Natural killer cell (primary cell): ENCODE results near the gene USP44. TPM values are rescaled to one million over a fixed set of nuclear protein-coding genes. Genes with fewer than 3 reads are reported as not detected.
"Not testable (repeated sequence)": the region's sequence is repeated elsewhere in the genome, so short reads cannot be mapped to it uniquely, and the experiment has no call there.

ENCODE experiments used
- ATAC-seq, 3 donors: fragments of 150-1000 bp in 2 of 3; fragments of 200-7000 bp in 1 of 3; cut with Tn5 transposase; 1 replicate in 1 of 3; 2 replicates in 2 of 3; pipeline ENCODE4 v1.10.0; 2021; ENCODE audit warnings: mild to moderate bottlenecking in 2 of 3, moderate library complexity in 2 of 3
- DNase-seq, 2 donors: peaks; one replicate each; pipeline versions ENCODE4 v3.0.0 to v3.0.0-alpha.2; 2013 to 2021; ENCODE audit warnings: mixed read lengths in 1 of 2
- H3K27ac ChIP-seq: one replicate; pipeline ENCODE4 v1.5.1; 2013; ENCODE audit warnings: mild to moderate bottlenecking, low read length
- H3K27me3 ChIP-seq: one replicate; pipeline ENCODE4 v1.6.1; 2013; ENCODE audit warnings: low read length; ENCODE audit not compliant: control insufficient read depth, insufficient read depth
- H3K36me3 ChIP-seq: one replicate; pipeline ENCODE4 v1.6.1; 2013; ENCODE audit warnings: low read length; ENCODE audit not compliant: control insufficient read depth, insufficient read depth
- H3K4me1 ChIP-seq: one replicate; pipeline ENCODE4 v1.6.1; 2013; ENCODE audit warnings: low read length; ENCODE audit not compliant: control insufficient read depth, insufficient read depth
- H3K4me3 ChIP-seq: one replicate; pipeline ENCODE4 v1.5.1; 2013; ENCODE audit warnings: low read length
- H3K9me3 ChIP-seq: one replicate; pipeline ENCODE4 v1.6.1; 2013; ENCODE audit warnings: low read length; ENCODE audit not compliant: control insufficient read depth, insufficient read depth
- H3K27ac Mint-ChIP-seq, 2 donors: one replicate each; pipeline ENCODE4 v1.8.0; 2022; ENCODE audit warnings: mild to moderate bottlenecking in 2 of 2, mixed read lengths in 2 of 2, moderate library complexity in 1 of 2
- H3K27me3 Mint-ChIP-seq, 2 donors: one replicate each; pipeline ENCODE4 v1.8.0; 2022; ENCODE audit warnings: low read depth in 2 of 2, mixed read lengths in 2 of 2
- H3K36me3 Mint-ChIP-seq: one replicate; pipeline ENCODE4 v1.8.0; 2022; ENCODE audit warnings: mixed read lengths
- H3K4me1 Mint-ChIP-seq, 2 donors: one replicate each; pipeline ENCODE4 v1.8.0; 2022; ENCODE audit warnings: mixed read lengths in 2 of 2
- H3K4me3 Mint-ChIP-seq: one replicate; pipeline ENCODE4 v1.8.0; 2022; ENCODE audit warnings: mild to moderate bottlenecking, moderate library complexity, mixed read lengths
- H3K9me3 Mint-ChIP-seq, 2 donors: one replicate each; pipeline ENCODE4 v1.8.0; 2022; ENCODE audit warnings: mixed read lengths in 2 of 2
- CTCF ChIP-seq: fragments of 200-600 bp; IDR thresholded peaks from one replicate; pipeline ENCODE4 v1.8.0; 2022; ENCODE audit warnings: antibody characterized with exemption
- WGBS: methylation state at CpG from one replicate; pipeline ENCODE4 v1.1.7; 2013; ENCODE audit warnings: missing lambda C conversion rate; ENCODE audit not compliant: insufficient coverage; 5-methylcytosine and 5-hydroxymethylcytosine counted together
- intact Hi-C: fragments of 100-400 bp; cut with micrococcal nuclease; formaldehyde crosslinking; loops from one replicate; pipeline ENCODE4 v1.14.2; 2022
- total RNA-seq, 4 donors: library from RNA; stranded (reverse); fragments of 120-200 nt in 1 of 4; gene quantifications; one replicate each; pipeline versions ENCODE4 v1.2.3 to v1.2.4, GENCODE V29; 2013 to 2022

The USP44 gene
- total RNA-seq, 3 donors from 2014 or later (not counting 1 experiment from before 2014, with no cell fraction given) = 0.09 to 1.8 (median 0.63) TPM

GRCh38 chr12:95492462-95492861, 58.8 kb downstream of the USP44 start:
- H3K27ac Mint-ChIP-seq = no peak overlapping the region
- TF ChIP-seq CTCF = no peak
- Histone ChIP-seq H3K36me3 (peaks cover 48% of the 10 kb centered on the region), H3K27me3 (no peaks in the 10 kb centered on the region), H3K27ac (no peak overlapping the region), H3K4me3 (no peak overlapping the region), H3K4me1 (no peaks in the 10 kb centered on the region), H3K9me3 (no peaks in the 10 kb centered on the region)
- H3K36me3 Mint-ChIP-seq = peaks cover 17% of the 10 kb centered on the region
- peaks cover 8 to 9% of the 10 kb centered on the region in 2 donors for H3K4me1 Mint-ChIP-seq
- ATAC-seq = no peak
- H3K9me3 Mint-ChIP-seq = no peaks in the 10 kb centered on the region
- DNase-seq = no peak
- intact Hi-C loops = no loop called here
- H3K4me3 Mint-ChIP-seq = no peak overlapping the region
- H3K27me3 Mint-ChIP-seq = no peaks in the 10 kb centered on the region
- 100% methylated on average over 1 of the region's 2 CpGs for WGBS

GRCh38 chr12:95487024-95487423, 64.3 kb downstream of the USP44 start:
- H3K4me3 Mint-ChIP-seq = no peak overlapping the region
- TF ChIP-seq CTCF = no peak
- H3K36me3 Mint-ChIP-seq = peaks cover 9% of the 10 kb centered on the region
- H3K4me3 ChIP-seq = no peak overlapping the region
- peaks cover 8 to 9% of the 10 kb centered on the region in 2 donors for H3K4me1 Mint-ChIP-seq
- H3K4me1 ChIP-seq = no peaks in the 10 kb centered on the region
- no peaks in the 10 kb centered on the region for H3K27me3 Mint-ChIP-seq
- peaks cover 30% of the 10 kb centered on the region for H3K36me3 ChIP-seq
- intact Hi-C loops = no loop called here
- DNase-seq (no peak), ATAC-seq (no peak)
- H3K9me3 Mint-ChIP-seq = no peaks in the 10 kb centered on the region
- WGBS = no CpG with 5 or more reads among the region's 2 CpGs
- H3K27me3 ChIP-seq = no peaks in the 10 kb centered on the region
- H3K9me3 ChIP-seq = no peaks in the 10 kb centered on the region
- no peak overlapping the region for H3K27ac Mint-ChIP-seq
- H3K27ac ChIP-seq = no peak overlapping the region

- Mint-ChIP-seq H3K4me3 (no peak overlapping the region), H3K9me3 (no peaks in the 10 kb centered on the region), H3K27ac (no peak overlapping the region), H3K27me3 (no peaks in the 10 kb centered on the region), H3K4me1 (peaks cover 19 to 20% of the 10 kb centered on the region in 2 donors), H3K36me3 (no peaks in the 10 kb centered on the region)
- no peak for TF ChIP-seq CTCF
- no peak overlapping the region for H3K4me3 ChIP-seq
- peaks cover 33% of the 10 kb centered on the region for H3K36me3 ChIP-seq
- no peak for ATAC-seq
- no peaks in the 10 kb centered on the region for H3K4me1 ChIP-seq
- no peaks in the 10 kb centered on the region for H3K9me3 ChIP-seq
- no peaks in the 10 kb centered on the region for H3K27me3 ChIP-seq
- H3K27ac ChIP-seq = no peak overlapping the region
- DNase-seq = no peak
- intact Hi-C loops = no loop called here
Measured at GRCh38 chr12:95484524-95484923, 66.8 kb downstream of the USP44 start.

- not testable (repeated sequence) for ATAC-seq
Measured at GRCh38 chr12:95482564-95482963, 68.7 kb downstream of the USP44 start.

More at GRCh38 chr12:95482564-95482963, 68.7 kb downstream of the USP44 start:
- H3K27ac ChIP-seq, H3K9me3 ChIP-seq, H3K27me3 Mint-ChIP-seq, intact Hi-C loops, H3K4me3 Mint-ChIP-seq, H3K4me1 ChIP-seq, H3K36me3 Mint-ChIP-seq, H3K9me3 Mint-ChIP-seq, DNase-seq, H3K27ac Mint-ChIP-seq, H3K27me3 ChIP-seq, H3K4me3 ChIP-seq: not testable (repeated sequence)
- WGBS = 97% methylated on average over 5 of the region's 6 CpGs
- H3K36me3 ChIP-seq = peaks cover 36% of the 10 kb centered on the region
- peaks cover 28 to 38% of the 10 kb centered on the region in 2 donors for H3K4me1 Mint-ChIP-seq
